Activated naive CD4-positive, alpha-beta T cell treated with anti-CD3 and anti-CD28 coated beads for 36 hours (primary cell): Measurements from ENCODE around the gene STMND1. TPM values are rescaled to one million over a fixed set of nuclear protein-coding genes. Genes with fewer than 3 reads are reported as not detected.

Experiments used
- CTCF ChIA-PET: fragments of 350-600 bp; sonication (Branson Sonifier 250); formaldehyde crosslinking; loops from one replicate; lab custom pipeline; 2021; ENCODE audit warnings: antibody characterized with exemption; lab: Charles Lee
- DNase-seq: peaks from one replicate; pipeline ENCODE4 v3.0.0-alpha.2; 2020
- H3K27ac Mint-ChIP-seq: one replicate; pipeline ENCODE4 v1.8.0; 2021; ENCODE audit warnings: mild to moderate bottlenecking, mixed read lengths
- H3K27me3 Mint-ChIP-seq: one replicate; pipeline ENCODE4 v1.8.0; 2021; ENCODE audit warnings: low read depth, mixed read lengths
- H3K36me3 Mint-ChIP-seq: one replicate; pipeline ENCODE4 v1.8.0; 2021; ENCODE audit warnings: low read depth, mixed read lengths
- H3K4me1 Mint-ChIP-seq: one replicate; pipeline ENCODE4 v1.8.0; 2021; ENCODE audit warnings: low read depth, mixed read lengths
- H3K4me3 Mint-ChIP-seq: one replicate; pipeline ENCODE4 v1.8.0; 2021; ENCODE audit warnings: mild to moderate bottlenecking, moderate library complexity, mixed read lengths
- H3K9me3 Mint-ChIP-seq: one replicate; pipeline ENCODE4 v1.8.0; 2021; ENCODE audit warnings: mixed read lengths
- intact Hi-C: fragments of 100-400 bp; cut with micrococcal nuclease; formaldehyde crosslinking; loops from one replicate; pipeline ENCODE4 v1.15.1; 2023
- total RNA-seq, 2 experiments: library from RNA; stranded (reverse); gene quantifications; one replicate each; pipeline ENCODE4 v1.2.3, GENCODE V29; 2021

Gene STMND1
- total RNA-seq, 2 experiments from 2014 or later = not detected

DNA sequence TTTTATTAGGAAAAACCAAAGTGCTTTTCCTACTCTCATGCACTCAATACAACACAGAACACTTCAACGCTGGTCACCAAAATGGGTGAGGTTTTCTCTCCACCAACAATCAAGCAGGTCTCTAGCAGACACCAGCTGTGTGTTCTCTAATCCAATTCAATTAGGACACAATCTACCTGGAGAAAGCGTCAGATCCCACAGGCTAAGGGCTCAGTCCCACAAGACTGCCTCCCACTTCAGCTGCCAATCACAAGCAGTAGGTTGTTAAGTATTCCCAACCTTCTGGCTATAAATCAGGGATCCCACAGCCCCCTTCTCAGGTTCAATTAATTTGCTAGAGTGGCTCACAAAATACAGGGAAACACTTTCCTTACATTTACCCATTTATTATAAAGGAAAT, 47.7 kb downstream of the STMND1 start:
- DNase-seq = no peak
- CTCF ChIA-PET = interaction anchor here (1.1 kb wide), 1 partner anchor 818 kb away, joined by 3 read pairs; no protein-coding TSS in a partner anchor
- H3K4me1 Mint-ChIP-seq = no peaks in the 10 kb centered on the region
- no peak overlapping the region for H3K4me3 Mint-ChIP-seq
- no peak overlapping the region for H3K27ac Mint-ChIP-seq
- H3K27me3 Mint-ChIP-seq = peaks cover 4% of the 10 kb centered on the region
- H3K9me3 Mint-ChIP-seq = peaks cover 6% of the 10 kb centered on the region
- no peaks in the 10 kb centered on the region for H3K36me3 Mint-ChIP-seq
- intact Hi-C loops = no loop called here

DNA sequence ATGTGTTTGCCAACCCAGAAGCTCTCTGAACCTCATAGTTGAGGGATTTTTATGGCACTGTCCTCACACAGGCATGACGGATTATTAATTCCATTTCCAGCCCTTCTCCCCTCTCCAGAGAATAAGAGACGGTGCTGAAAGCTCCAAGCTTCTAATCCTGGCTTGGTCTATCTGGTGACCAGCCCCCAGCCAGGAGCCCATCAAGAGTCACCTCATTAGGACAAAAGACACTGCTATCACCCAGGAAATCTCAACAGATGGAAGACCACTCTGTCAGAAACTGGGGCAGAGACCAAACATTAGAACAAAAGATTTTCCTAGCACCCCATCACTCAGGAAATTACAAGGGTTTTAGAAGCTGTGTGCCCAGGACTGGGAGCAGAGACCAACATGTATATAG, 48.2 kb downstream of the STMND1 start:
- Mint-ChIP-seq H3K27me3 (peaks cover 4% of the 10 kb centered on the region), H3K4me1 (no peaks in the 10 kb centered on the region), H3K9me3 (peaks cover 4% of the 10 kb centered on the region), H3K36me3 (no peaks in the 10 kb centered on the region), H3K4me3 (no peak overlapping the region), H3K27ac (no peak overlapping the region)
- DNase-seq = no peak
- CTCF ChIA-PET = interaction anchor here (1.1 kb wide), 1 partner anchor 818 kb away, joined by 3 read pairs; no protein-coding TSS in a partner anchor
- intact Hi-C loops = no loop called here

DNA sequence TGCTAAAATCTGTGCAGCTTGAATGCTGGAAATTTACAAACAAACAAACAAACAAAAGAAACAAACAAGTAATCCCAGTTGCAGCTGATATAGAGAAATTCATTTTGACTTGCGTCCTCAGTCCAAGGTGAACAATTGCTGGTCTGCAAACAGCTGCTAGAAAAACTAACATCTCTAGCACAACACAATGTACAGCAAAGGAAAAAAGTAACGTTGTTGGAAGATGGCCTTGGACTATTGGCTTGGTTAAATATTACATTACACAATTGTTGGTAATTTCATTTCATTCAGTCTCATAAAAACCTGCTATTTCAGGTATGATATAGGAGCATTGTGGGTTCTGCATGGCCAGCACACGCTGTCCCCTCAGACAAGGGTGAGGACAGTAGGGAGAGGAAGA, 50.0 kb downstream of the STMND1 start:
- no peak overlapping the region for H3K27ac Mint-ChIP-seq
- H3K4me3 Mint-ChIP-seq = no peak overlapping the region
- no peaks in the 10 kb centered on the region for H3K4me1 Mint-ChIP-seq
- H3K36me3 Mint-ChIP-seq = no peaks in the 10 kb centered on the region
- no peak for DNase-seq
- CTCF ChIA-PET = no interaction called here
- peaks cover 4% of the 10 kb centered on the region for H3K27me3 Mint-ChIP-seq
- intact Hi-C loops = no loop called here
- H3K9me3 Mint-ChIP-seq = peaks cover 4% of the 10 kb centered on the region

DNA sequence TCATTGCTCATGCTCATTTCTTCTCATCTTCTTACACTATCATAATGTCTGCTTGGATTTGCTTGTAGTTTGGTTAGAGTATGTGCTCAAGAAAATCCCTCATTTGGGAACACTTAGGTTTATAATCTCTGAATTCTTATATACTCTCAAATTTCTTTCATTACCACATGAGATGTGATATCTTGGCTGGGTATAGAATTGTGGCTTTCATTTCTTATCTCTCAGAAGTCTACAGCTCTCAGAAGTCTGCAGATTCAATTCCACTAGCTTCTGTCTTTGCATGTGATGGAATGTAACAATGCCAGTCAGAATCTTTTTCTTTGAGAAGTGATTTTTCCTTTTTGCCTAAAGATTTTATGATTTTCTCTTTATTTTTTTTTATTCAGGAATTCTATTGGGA, 50.9 kb downstream of the STMND1 start:
- no peak overlapping the region for H3K27ac Mint-ChIP-seq
- H3K27me3 Mint-ChIP-seq = peaks cover 2% of the 10 kb centered on the region
- no peaks in the 10 kb centered on the region for H3K36me3 Mint-ChIP-seq
- CTCF ChIA-PET = interaction anchor here (0.6 kb wide), 1 partner anchor 394 kb away, joined by 3 read pairs; no protein-coding TSS in a partner anchor
- intact Hi-C loops = no loop called here
- DNase-seq = no peak
- H3K4me3 Mint-ChIP-seq = no peak overlapping the region
- H3K9me3 Mint-ChIP-seq = peaks cover 4% of the 10 kb centered on the region
- H3K4me1 Mint-ChIP-seq = no peaks in the 10 kb centered on the region

DNA sequence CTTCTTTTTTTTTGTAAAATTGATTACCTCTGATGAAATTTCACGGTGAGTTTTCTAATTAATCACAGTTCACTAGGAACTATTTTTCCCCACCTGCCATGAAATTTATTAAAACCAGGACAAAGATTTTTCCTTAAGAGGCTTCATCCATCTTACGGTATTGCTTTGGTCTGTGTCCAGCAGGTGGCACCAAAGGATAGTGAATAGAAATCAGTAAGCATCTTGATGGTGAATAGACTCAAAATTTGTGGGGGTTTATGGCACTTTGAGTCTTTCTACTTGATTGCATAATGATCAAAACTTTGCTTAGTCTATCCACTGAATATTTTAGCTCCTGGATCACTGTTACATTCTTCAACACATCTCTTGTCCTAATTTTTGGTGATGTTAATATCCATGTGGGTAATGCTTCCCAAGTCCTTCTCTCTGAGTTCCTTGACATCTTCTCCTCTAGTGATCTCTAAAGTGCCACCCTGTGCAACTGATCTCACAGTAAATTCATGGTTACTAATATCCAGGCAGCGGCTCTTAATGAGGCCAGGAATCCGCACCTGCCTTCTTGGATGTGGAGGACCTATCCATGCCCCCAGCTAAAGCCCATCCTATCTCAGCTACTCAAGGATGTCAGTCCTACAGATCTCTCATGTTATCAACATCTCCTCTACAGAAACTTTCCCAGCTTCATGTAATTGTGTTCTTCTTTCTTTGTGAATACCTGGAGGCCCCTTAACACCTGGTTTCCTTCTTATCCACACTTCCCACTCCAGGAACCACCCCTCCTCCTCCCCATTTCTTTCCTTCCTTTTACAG, 54.5 kb downstream of the STMND1 start:
- Mint-ChIP-seq H3K36me3 (no peaks in the 10 kb centered on the region), H3K4me3 (no peak overlapping the region), H3K4me1 (no peaks in the 10 kb centered on the region), H3K9me3 (peaks cover 4% of the 10 kb centered on the region), H3K27me3 (peaks cover 9% of the 10 kb centered on the region), H3K27ac (no peak overlapping the region)
- CTCF ChIA-PET = interaction anchor here (0.7 to 1.6 kb wide), 5 partner anchors 8 to 1174 kb away, joined by 3 to 5 read pairs (median 4); no protein-coding TSS in a partner anchor
- DNase-seq = peak; percentile 76
- intact Hi-C loops = loop anchor here (1.0 to 5.0 kb wide), 5 partner anchors 428 to 1346 kb away; partner anchors contain the start of gene NHLRC1

DNA sequence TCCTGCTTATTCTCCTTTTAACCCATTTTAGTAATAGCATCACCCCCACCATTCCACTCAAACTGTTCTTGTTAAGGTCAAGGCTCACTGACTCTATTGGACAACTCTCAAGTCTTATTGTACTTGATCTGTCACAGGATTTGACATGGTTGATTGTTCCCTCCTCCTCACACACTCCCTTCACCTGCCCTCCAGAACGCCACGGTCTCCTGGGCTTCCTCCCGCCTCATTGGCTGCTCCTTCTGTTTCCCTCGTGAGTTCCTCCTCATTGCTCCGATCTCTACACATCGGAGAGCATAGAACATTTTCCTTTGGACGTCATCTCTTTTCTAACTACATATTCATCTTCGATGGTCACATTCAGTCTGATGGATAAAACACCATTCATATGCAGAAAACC, 55.1 kb downstream of the STMND1 start:
- CTCF ChIA-PET = interaction anchor here (1.0 to 1.6 kb wide), 3 partner anchors 9 to 424 kb away, joined by 3 to 4 read pairs (median 4); no protein-coding TSS in a partner anchor

DNA sequence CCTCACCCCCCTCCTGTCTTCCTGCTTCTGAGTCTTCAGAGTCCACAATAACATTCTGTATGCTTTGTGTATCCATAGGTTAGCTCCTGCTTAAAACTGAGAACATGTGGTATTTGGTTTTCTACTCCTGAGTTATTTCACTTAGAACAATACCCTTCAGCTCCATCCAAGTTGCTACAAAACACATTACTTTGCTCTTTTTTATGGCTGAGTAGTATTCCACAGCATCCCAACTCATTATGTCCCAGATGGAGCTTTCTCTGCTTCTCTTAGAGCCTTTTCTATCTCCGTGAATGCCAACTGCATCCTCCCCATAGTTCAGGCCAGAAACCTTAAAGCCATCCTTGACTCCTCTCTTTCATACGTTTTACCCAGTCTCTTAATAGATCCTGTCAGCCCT, 55.8 kb downstream of the STMND1 start:
- intact Hi-C loops = loop anchor here (2.0 to 5.0 kb wide), 3 partner anchors 645 to 1345 kb away; partner anchors contain the start of gene NHLRC1
- no peaks in the 10 kb centered on the region for H3K36me3 Mint-ChIP-seq
- no peaks in the 10 kb centered on the region for H3K4me1 Mint-ChIP-seq
- DNase-seq = no peak
- no peak overlapping the region for H3K27ac Mint-ChIP-seq
- H3K9me3 Mint-ChIP-seq = peaks cover 1% of the 10 kb centered on the region
- no peak overlapping the region for H3K4me3 Mint-ChIP-seq
- peaks cover 9% of the 10 kb centered on the region for H3K27me3 Mint-ChIP-seq
- CTCF ChIA-PET = interaction anchor here (1.5 to 1.6 kb wide), 2 partner anchors 9 to 423 kb away, joined by 3 to 4 read pairs; no protein-coding TSS in a partner anchor

More for the DNA sequence above, 55.1 kb downstream of the STMND1 start:
- Mint-ChIP-seq H3K4me1 (no peaks in the 10 kb centered on the region), H3K27me3 (peaks cover 9% of the 10 kb centered on the region), H3K9me3 (peaks cover 4% of the 10 kb centered on the region), H3K27ac (no peak overlapping the region), H3K36me3 (no peaks in the 10 kb centered on the region), H3K4me3 (no peak overlapping the region)
- intact Hi-C loops = loop anchor here (1.0 to 5.0 kb wide), 5 partner anchors 427 to 1345 kb away; partner anchors contain the start of gene NHLRC1
- DNase-seq = no peak

DNA sequence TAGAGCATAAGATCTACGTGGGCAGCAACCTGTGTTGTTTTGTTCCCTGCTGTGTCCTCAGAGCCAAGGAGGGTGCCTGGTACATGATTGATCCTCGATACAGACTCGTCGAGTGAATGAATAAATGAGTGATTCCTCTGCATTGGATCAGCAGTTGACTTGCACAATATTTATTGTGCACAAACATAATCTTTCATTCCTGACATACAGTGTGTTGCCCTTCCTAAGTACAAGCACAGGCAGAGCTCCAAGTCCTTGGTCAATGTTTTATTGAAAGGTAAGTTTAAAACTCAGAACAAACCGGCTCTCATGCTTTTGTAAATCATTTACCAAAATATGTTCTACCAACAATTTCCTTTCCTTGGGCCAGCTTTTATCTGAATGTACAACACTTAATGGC, 57.4 kb downstream of the STMND1 start:
- H3K4me3 Mint-ChIP-seq = no peak overlapping the region
- CTCF ChIA-PET = interaction anchor here (0.9 to 1.1 kb wide), 2 partner anchors 17 to 654 kb away, joined by 3 to 4 read pairs; no protein-coding TSS in a partner anchor
- H3K4me1 Mint-ChIP-seq = no peaks in the 10 kb centered on the region
- peaks cover 11% of the 10 kb centered on the region for H3K27me3 Mint-ChIP-seq
- no peak for DNase-seq
- intact Hi-C loops = loop anchor here (5.0 kb wide), 2 partner anchors 643 to 1343 kb away; no protein-coding TSS in a partner anchor
- no peaks in the 10 kb centered on the region for H3K9me3 Mint-ChIP-seq
- no peaks in the 10 kb centered on the region for H3K36me3 Mint-ChIP-seq
- no peak overlapping the region for H3K27ac Mint-ChIP-seq

DNA sequence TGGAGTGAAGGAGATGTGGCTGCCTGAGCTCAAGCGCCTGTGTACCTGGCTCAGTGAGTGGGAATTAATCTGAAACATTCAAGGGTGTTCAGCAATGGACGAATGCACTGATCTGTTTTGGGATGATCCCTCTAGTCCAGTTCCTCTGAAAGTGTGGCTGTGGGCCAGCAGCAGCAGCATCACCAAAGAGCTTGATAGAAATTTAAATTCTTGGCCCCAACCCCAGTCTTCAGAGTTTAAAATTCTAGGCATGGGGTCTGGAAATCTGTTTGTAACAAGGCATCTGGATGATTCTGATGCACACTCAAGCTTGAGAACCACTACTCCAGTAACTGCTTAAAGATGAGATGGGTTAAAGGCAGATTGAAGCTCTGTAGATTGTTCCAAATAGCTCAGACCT, 59.2 kb downstream of the STMND1 start:
- Mint-ChIP-seq H3K9me3 (no peaks in the 10 kb centered on the region), H3K27me3 (peaks cover 11% of the 10 kb centered on the region), H3K4me1 (no peaks in the 10 kb centered on the region), H3K4me3 (no peak overlapping the region), H3K36me3 (no peaks in the 10 kb centered on the region), H3K27ac (no peak overlapping the region)
- no peak for DNase-seq
- CTCF ChIA-PET = interaction anchor here (0.6 kb wide), 2 partner anchors 15 to 827 kb away, joined by 3 read pairs; no protein-coding TSS in a partner anchor
- intact Hi-C loops = no loop called here

DNA sequence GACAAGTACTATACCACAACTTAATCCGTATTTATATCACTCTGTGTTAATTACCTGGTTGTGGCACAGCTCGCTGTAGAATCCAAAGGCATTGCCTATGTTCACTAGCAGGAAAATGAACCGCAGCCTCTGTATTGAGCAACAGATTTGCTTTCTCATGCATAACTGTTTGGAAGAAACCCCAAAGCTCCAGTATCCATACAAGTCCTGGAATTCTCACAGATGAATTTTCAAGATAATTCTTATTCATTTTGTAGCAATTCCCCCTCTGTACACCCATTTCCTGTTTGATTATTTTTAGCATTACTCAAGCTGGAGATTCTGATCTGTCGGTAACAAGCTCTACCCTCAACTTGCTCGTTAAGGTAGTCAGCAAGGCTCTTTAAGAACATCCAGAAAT, 63.5 kb downstream of the STMND1 start:
- Mint-ChIP-seq H3K9me3 (no peaks in the 10 kb centered on the region), H3K27ac (no peak overlapping the region), H3K27me3 (peaks cover 5% of the 10 kb centered on the region), H3K4me3 (no peak overlapping the region), H3K36me3 (no peaks in the 10 kb centered on the region), H3K4me1 (no peaks in the 10 kb centered on the region)
- intact Hi-C loops = no loop called here
- CTCF ChIA-PET = interaction anchor here (0.5 to 0.6 kb wide), 2 partner anchors 44 to 1034 kb away, joined by 3 to 5 read pairs; no protein-coding TSS in a partner anchor
- no peak for DNase-seq

DNA sequence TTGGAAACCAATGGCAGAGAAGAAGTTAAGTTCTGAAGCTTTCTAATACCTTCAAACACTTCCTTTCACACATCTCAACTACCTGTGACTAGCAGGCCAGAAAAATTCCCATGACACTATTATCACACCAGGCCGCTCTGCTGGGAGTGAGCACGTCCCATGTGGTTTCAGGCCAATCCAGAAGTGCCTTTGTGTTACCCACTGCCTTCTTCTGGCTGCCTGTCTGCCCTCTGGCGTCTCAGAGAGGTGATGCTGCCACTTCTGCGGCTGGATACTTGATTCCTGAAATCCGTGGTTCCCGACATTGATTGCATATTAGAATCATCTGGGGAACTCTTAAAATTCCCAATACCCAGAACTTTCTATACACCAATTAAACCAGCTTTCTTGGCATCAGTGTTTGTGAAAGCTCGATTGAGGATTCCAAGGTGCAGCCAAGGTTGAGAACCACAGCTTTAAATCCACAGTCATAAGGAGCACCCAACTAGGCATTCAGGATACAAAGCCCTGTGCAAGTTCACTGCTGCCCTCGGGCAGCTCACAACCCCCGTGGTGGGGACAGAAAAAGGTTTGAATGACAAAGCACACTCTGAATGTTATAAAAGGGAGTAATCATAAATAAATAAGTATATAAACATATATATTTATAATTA, 65.6 kb downstream of the STMND1 start:
- Mint-ChIP-seq H3K4me1 (no peaks in the 10 kb centered on the region), H3K27me3 (peaks cover 2% of the 10 kb centered on the region), H3K9me3 (no peaks in the 10 kb centered on the region), H3K4me3 (no peak overlapping the region), H3K27ac (no peak overlapping the region), H3K36me3 (no peaks in the 10 kb centered on the region)
- CTCF ChIA-PET = interaction anchor here (1.0 kb wide), 1 partner anchor 11 kb away, joined by 4 read pairs; no protein-coding TSS in a partner anchor
- intact Hi-C loops = no loop called here
- no peak for DNase-seq

DNA sequence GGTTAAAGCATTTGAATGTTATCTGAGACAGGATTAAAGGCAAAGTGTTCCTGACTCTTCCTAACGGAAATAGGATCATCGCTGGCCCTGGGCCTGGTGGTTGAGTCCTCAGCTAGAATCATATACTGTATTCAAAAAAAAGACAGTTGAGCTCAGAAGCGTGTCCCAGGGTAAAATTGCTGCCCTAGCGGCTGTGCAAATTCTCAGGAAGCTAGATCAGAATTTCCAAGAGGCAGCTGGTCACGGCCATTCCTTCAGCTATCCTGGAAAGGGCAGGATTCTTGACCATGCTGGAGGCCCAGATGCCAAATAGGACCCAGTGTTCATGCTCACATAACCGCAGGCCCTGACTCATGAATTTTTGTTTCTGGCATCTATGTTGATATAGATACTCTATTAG, 67.4 kb downstream of the STMND1 start:
- no peaks in the 10 kb centered on the region for H3K4me1 Mint-ChIP-seq
- H3K9me3 Mint-ChIP-seq = no peaks in the 10 kb centered on the region
- no peak overlapping the region for H3K27ac Mint-ChIP-seq
- CTCF ChIA-PET = interaction anchor here (0.9 kb wide), 1 partner anchor 415 kb away, joined by 3 read pairs; no protein-coding TSS in a partner anchor
- H3K27me3 Mint-ChIP-seq = peaks cover 6% of the 10 kb centered on the region
- DNase-seq = no peak
- intact Hi-C loops = no loop called here
- no peak overlapping the region for H3K4me3 Mint-ChIP-seq
- no peaks in the 10 kb centered on the region for H3K36me3 Mint-ChIP-seq
